Measurements from ENCODE around the gene BORCS8.
"Not testable (repeated sequence)": the region's sequence is repeated elsewhere in the genome, so short reads cannot be mapped to it uniquely, and the experiment has no call there.

Gene BORCS8

GRCh38 chr19:19179548-19180441 is 12.2 kb downstream of the BORCS8 start:
- no peak for DNase-seq (ENCODE audit: low spot score)

- no peak for DNase-seq (ENCODE audit: low spot score)
Observed at GRCh38 chr19:19176950-19177349, 15.0 kb downstream of the BORCS8 start.

GRCh38 chr19:19173243-19173642 is 18.7 kb downstream of the BORCS8 start:
- not testable (repeated sequence) for DNase-seq (ENCODE audit: low spot score)

- no peak for DNase-seq (ENCODE audit: low spot score)
Observed at GRCh38 chr19:19171821-19172532, 20.0 kb downstream of the BORCS8 start.

GRCh38 chr19:19170873-19171672 is 20.9 kb downstream of the BORCS8 start:
- DNase-seq (ENCODE audit: low spot score) = no peak

GRCh38 chr19:19170053-19170872 is 21.7 kb downstream of the BORCS8 start, which contains the start of gene MEF2B:
Gene MEF2B (minus strand): TSS chr19:19170263. CDS start chr19:19150735, 19,528 bp downstream.
- DNase-seq (ENCODE audit: low spot score) = no peak

GRCh38 chr19:19169236-19170052 is 22.5 kb downstream of the BORCS8 start:
- no peak for DNase-seq (ENCODE audit: low spot score)

- DNase-seq (ENCODE audit: low spot score) = no peak
Observed at GRCh38 chr19:19167612-19168011, 24.3 kb downstream of the BORCS8 start.

GRCh38 chr19:19165396-19165795 is 26.6 kb downstream of the BORCS8 start:
- DNase-seq (ENCODE audit: low spot score) = no peak

GRCh38 chr19:19162495-19162894 is 29.5 kb downstream of the BORCS8 start:
- DNase-seq (ENCODE audit: low spot score) = no peak

GRCh38 chr19:19160461-19161035 is 31.4 kb downstream of the BORCS8 start:
- no peak for DNase-seq (ENCODE audit: low spot score)

- DNase-seq (ENCODE audit: low spot score) = no peak
Observed at GRCh38 chr19:19159534-19159933, 32.4 kb downstream of the BORCS8 start.

- no peak for DNase-seq (ENCODE audit: low spot score)
Observed at GRCh38 chr19:19157808-19158207, 34.1 kb downstream of the BORCS8 start.

GRCh38 chr19:19155495-19156219 is 36.3 kb downstream of the BORCS8 start:
- no peak for DNase-seq (ENCODE audit: low spot score)

GRCh38 chr19:19154768-19155494 is 37.0 kb downstream of the BORCS8 start:
- DNase-seq (ENCODE audit: low spot score) = no peak

- no peak for DNase-seq (ENCODE audit: low spot score)
Observed at GRCh38 chr19:19152668-19153384, 39.1 kb downstream of the BORCS8 start.

- DNase-seq (ENCODE audit: low spot score) = no peak
Observed at GRCh38 chr19:19151418-19151817, 40.5 kb downstream of the BORCS8 start.

GRCh38 chr19:19149435-19149834 is 42.5 kb downstream of the BORCS8 start:
- DNase-seq (ENCODE audit: low spot score) = no peak

All from cerebellar cortex (tissue), 1 donor.